K562 (cell line): ENCODE data around the gene GMPR2. TPM values are rescaled to one million over a fixed set of nuclear protein-coding genes. Genes with fewer than 3 reads are reported as not detected.
A peak's percentile ranks its signal among the peaks of the same experiment; 100 is the strongest.

Source experiments
- ARNT ChIP-seq, 2 experiments: fragments of 450-650 bp; IDR thresholded peaks; 2 replicates each; pipeline ENCODE4 v1.6.1; 2016; ENCODE audit warnings: mild to moderate bottlenecking in 1 of 2
- HIVEP1 ChIP-seq: fragments of 250-450 bp; sonication (Bioruptor Pico); IDR thresholded peaks from 2 replicates; pipeline ENCODE4 v1.4.0; 2020; ENCODE audit warnings: mild to moderate bottlenecking
- MYC ChIP-seq, 2 experiments: fragments of 250-450 bp in 1 of 2; sonication (Bioruptor Pico) in 1 of 2; IDR thresholded peaks; 2 replicates each; pipeline versions ENCODE4 v1.5.1 to v1.6.1; 2012 to 2021; ENCODE audit warnings: low read depth in 2 of 2, borderline replicate concordance in 1 of 2, improper control_type of control experiment in 1 of 2, low read length in 1 of 2, mild to moderate bottlenecking in 1 of 2, moderate library complexity in 1 of 2
- NELFE ChIP-seq: IDR thresholded peaks from 2 replicates; pipeline ENCODE4 v1.6.1; 2011; ENCODE audit warnings: mild to moderate bottlenecking; ENCODE audit not compliant: insufficient read depth, insufficient read length
- RBFOX2 ChIP-seq: fragments of 200-400 bp; formaldehyde crosslinking; IDR thresholded peaks from 2 replicates; pipeline ENCODE4 v1.6.1; 2017; ENCODE audit warnings: low read depth, mild to moderate bottlenecking, low read length, moderate library complexity
- SIN3B ChIP-seq: fragments of 450-650 bp; IDR thresholded peaks from 2 replicates; pipeline ENCODE4 v1.6.1; 2017; ENCODE audit warnings: low read depth, mild to moderate bottlenecking, moderate library complexity
- SMARCE1 ChIP-seq: fragments of 450-650 bp; IDR thresholded peaks from 2 replicates; pipeline ENCODE4 v1.7.1; 2016; ENCODE audit warnings: mild to moderate bottlenecking
- SOX6 ChIP-seq: fragments of 450-650 bp; IDR thresholded peaks from 2 replicates; pipeline ENCODE4 v1.6.1; 2014; ENCODE audit warnings: mild to moderate bottlenecking
- TOE1 ChIP-seq, 2 experiments: fragments of 450-650 bp in 1 of 2; sonication (generic) in 1 of 2; formaldehyde crosslinking in 1 of 2; IDR thresholded peaks; 2 replicates each; pipeline versions ENCODE4 v1.7.1 to v1.8.0; 2016 to 2022; ENCODE audit warnings: borderline replicate concordance in 2 of 2, mild to moderate bottlenecking in 2 of 2, antibody characterized with exemption in 1 of 2, inconsistent platforms in 1 of 2, low read depth in 1 of 2, missing genetic modification reagents in 1 of 2, moderate library complexity in 1 of 2
- U2AF2 ChIP-seq: fragments of 200-400 bp; formaldehyde crosslinking; optimal IDR thresholded peaks from 2 replicates; pipeline ENCODE3; 2017; ENCODE audit warnings: low read depth, mild to moderate bottlenecking, low read length
- XRCC3 ChIP-seq: fragments of 450-650 bp; IDR thresholded peaks from 2 replicates; pipeline ENCODE4 v1.6.1; 2017; ENCODE audit warnings: mild to moderate bottlenecking, moderate library complexity
- ZBTB17 ChIP-seq: fragments of 450-650 bp; formaldehyde crosslinking; IDR thresholded peaks from 2 replicates; pipeline ENCODE4 v1.4.0; 2020; ENCODE audit warnings: mild to moderate bottlenecking
- ZNF384 ChIP-seq: IDR thresholded peaks from 2 replicates; pipeline ENCODE4 v1.6.1; 2012; ENCODE audit warnings: low read depth, low read length, improper control_type of control experiment
- polyA plus RNA-seq, 8 experiments: library from polyadenylated mRNA; depleted of rRNA in 4 of 8; stranded (reverse) in 5 of 8; unstranded in 3 of 8; fragments of >200 nt; fragmentation: Nextera tagmentation in 2 of 8; fragmentation: Illumina TruSeq in 1 of 8; extraction: Ambion mirVana in 2 of 8; extraction: Trizol in 1 of 8; gene quantifications; 2 replicates each; pipeline versions ENCODE4 v1.2.1 to v1.2.3, GENCODE V29; 2011 to 2014; ENCODE audit warnings: inconsistent platforms in 1 of 8, missing spikeins in 1 of 8
- total RNA-seq, 7 experiments: library from RNA; depleted of rRNA in 6 of 7; stranded (reverse); fragments of >200 nt in 6 of 7; fragmentation: Illumina TruSeq in 2 of 7; extraction: Trizol in 2 of 7; gene quantifications; 2 replicates each; pipeline versions ENCODE4 v1.2.1 to v1.2.3, GENCODE V29; 2011 to 2021; ENCODE audit warnings: low replicate concordance in 1 of 7
- TF ChIP-seq, protein P1 (sequence below): sonication (generic); formaldehyde crosslinking; IDR thresholded peaks from 2 replicates; pipeline ENCODE4 v1.8.0; 2023; ENCODE audit warnings: mild to moderate bottlenecking, missing genetic modification reagents
- TF ChIP-seq, protein P2 (sequence below), 3 experiments: fragments of 200-800 bp in 1 of 3; sonication (Bioruptor generic) in 1 of 3; sonication (generic) in 1 of 3; formaldehyde crosslinking in 1 of 3; IDR thresholded peaks; 2 replicates each; pipeline versions ENCODE4 v1.6.1 to v1.8.0; 2016 to 2022; ENCODE audit warnings: mild to moderate bottlenecking in 2 of 3, missing compliant biosample characterization in 2 of 3, missing genetic modification characterization in 2 of 3, missing genetic modification reagents in 1 of 3
- TF ChIP-seq, protein P3 (sequence below): sonication (generic); formaldehyde crosslinking; IDR thresholded peaks from 2 replicates; pipeline ENCODE4 v1.8.0; 2022; ENCODE audit warnings: mild to moderate bottlenecking, low read depth, missing genetic modification reagents
- TF ChIP-seq, protein P4 (sequence below): sonication (generic); formaldehyde crosslinking; IDR thresholded peaks from 2 replicates; pipeline ENCODE4 v1.8.1; 2022; ENCODE audit warnings: missing genetic modification reagents
- TF ChIP-seq, protein P5 (sequence below): sonication (generic); formaldehyde crosslinking; IDR thresholded peaks from 2 replicates; pipeline ENCODE4 v1.5.0; 2020; ENCODE audit warnings: missing genetic modification reagents

Gene GMPR2
- total and polyA plus RNA-seq, 9 of the 15 experiments (the other 6 are each of a cell fraction or from before 2014, with no cell fraction given) = 26.4 to 67.4 (median 36.3) TPM

DNA sequence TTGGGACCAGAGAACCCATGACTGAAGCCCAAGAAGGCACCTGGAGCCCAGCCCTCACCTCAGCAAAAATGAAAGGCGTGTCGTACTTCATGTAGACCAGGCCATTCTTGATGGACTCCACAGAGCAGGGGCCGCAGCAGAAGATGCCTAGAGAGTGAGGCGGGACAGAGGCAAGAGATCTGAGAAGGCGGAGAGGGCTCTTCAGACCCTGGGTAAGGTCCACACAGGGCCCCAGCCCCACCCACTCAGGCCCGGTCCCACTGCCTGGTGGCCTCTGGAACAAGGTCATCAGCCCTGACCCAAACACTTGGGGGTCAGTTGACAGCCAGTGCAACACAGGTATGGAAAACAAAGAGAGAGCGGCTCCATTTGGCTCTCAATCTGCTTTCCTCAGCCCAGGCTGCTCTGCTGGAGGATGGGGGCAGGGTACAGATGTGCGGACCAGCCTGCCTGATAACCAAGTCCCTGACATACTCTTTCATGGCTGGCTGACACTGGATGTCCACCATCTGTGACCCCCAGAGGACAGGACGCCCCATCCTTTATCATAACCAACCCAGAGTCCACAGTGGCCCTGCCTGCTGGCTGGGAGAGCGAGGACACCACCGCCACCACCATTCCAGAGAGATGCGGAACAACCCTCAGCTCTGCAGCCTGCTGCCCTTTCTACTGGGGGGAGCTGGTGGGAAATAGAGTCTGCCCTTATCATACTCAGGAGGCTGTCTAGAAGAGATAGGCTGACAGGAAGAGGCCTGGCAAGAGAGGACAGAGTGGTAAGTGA lies 23.4 kb downstream of the GMPR2 start (continued):
- TF ChIP-seq, protein P1, sequence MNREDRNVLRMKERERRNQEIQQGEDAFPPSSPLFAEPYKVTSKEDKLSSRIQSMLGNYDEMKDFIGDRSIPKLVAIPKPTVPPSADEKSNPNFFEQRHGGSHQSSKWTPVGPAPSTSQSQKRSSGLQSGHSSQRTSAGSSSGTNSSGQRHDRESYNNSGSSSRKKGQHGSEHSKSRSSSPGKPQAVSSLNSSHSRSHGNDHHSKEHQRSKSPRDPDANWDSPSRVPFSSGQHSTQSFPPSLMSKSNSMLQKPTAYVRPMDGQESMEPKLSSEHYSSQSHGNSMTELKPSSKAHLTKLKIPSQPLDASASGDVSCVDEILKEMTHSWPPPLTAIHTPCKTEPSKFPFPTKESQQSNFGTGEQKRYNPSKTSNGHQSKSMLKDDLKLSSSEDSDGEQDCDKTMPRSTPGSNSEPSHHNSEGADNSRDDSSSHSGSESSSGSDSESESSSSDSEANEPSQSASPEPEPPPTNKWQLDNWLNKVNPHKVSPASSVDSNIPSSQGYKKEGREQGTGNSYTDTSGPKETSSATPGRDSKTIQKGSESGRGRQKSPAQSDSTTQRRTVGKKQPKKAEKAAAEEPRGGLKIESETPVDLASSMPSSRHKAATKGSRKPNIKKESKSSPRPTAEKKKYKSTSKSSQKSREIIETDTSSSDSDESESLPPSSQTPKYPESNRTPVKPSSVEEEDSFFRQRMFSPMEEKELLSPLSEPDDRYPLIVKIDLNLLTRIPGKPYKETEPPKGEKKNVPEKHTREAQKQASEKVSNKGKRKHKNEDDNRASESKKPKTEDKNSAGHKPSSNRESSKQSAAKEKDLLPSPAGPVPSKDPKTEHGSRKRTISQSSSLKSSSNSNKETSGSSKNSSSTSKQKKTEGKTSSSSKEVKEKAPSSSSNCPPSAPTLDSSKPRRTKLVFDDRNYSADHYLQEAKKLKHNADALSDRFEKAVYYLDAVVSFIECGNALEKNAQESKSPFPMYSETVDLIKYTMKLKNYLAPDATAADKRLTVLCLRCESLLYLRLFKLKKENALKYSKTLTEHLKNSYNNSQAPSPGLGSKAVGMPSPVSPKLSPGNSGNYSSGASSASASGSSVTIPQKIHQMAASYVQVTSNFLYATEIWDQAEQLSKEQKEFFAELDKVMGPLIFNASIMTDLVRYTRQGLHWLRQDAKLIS = no peak
- TF ChIP-seq NELFE (no peak), ZNF384 (no peak), U2AF2 (no peak), HIVEP1 (CRISPR knock-in tag) (no peak), SIN3B (no peak), TOE1 (IDR thresholded peaks at IDR 0.05; ENCODE audit: borderline replicate concordance) (no peak), TOE1 (CRISPR knock-in tag; IDR thresholded peaks at IDR 0.05; ENCODE audit: borderline replicate concordance, low read depth) (no peak), SOX6 (peak; percentile 63; the same call in 1 of the 2 replicates), SMARCE1 (peak; percentile 53; the same call in 1 of the 2 replicates), RBFOX2 (no peak), MYC (IDR thresholded peaks at IDR 0.05; ENCODE audit: low read depth, low read length) (no peak), MYC (CRISPR knock-in tag; IDR thresholded peaks at IDR 0.05; ENCODE audit: borderline replicate concordance, low read depth) (no peak), ARNT (IDR thresholded peaks at IDR 0.05) (peak in 1 of 2 experiments; percentile 84; a peak in 3 of 4 replicates), XRCC3 (no peak), ZBTB17 (CRISPR knock-in tag) (peak; percentile 61; the same call in 1 of the 2 replicates)
- TF ChIP-seq, protein P2, sequence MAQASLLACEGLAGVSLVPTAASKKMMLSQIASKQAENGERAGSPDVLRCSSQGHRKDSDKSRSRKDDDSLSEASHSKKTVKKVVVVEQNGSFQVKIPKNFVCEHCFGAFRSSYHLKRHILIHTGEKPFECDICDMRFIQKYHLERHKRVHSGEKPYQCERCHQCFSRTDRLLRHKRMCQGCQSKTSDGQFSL (CRISPR knock-in tag; IDR thresholded peaks at IDR 0.05) = 0 out of 2 replicates have a peak, but pooled peaks have one; percentile 14
- TF ChIP-seq, protein P2 (tag; IDR thresholded peaks at IDR 0.05) = no peak
- TF ChIP-seq, protein P3, sequence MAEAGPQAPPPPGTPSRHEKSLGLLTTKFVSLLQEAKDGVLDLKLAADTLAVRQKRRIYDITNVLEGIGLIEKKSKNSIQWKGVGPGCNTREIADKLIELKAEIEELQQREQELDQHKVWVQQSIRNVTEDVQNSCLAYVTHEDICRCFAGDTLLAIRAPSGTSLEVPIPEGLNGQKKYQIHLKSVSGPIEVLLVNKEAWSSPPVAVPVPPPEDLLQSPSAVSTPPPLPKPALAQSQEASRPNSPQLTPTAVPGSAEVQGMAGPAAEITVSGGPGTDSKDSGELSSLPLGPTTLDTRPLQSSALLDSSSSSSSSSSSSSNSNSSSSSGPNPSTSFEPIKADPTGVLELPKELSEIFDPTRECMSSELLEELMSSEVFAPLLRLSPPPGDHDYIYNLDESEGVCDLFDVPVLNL (CRISPR knock-in tag) = no peak
- TF ChIP-seq, protein P4, sequence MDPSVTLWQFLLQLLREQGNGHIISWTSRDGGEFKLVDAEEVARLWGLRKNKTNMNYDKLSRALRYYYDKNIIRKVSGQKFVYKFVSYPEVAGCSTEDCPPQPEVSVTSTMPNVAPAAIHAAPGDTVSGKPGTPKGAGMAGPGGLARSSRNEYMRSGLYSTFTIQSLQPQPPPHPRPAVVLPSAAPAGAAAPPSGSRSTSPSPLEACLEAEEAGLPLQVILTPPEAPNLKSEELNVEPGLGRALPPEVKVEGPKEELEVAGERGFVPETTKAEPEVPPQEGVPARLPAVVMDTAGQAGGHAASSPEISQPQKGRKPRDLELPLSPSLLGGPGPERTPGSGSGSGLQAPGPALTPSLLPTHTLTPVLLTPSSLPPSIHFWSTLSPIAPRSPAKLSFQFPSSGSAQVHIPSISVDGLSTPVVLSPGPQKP (CRISPR knock-in tag) = no peak
- TF ChIP-seq, protein P5, sequence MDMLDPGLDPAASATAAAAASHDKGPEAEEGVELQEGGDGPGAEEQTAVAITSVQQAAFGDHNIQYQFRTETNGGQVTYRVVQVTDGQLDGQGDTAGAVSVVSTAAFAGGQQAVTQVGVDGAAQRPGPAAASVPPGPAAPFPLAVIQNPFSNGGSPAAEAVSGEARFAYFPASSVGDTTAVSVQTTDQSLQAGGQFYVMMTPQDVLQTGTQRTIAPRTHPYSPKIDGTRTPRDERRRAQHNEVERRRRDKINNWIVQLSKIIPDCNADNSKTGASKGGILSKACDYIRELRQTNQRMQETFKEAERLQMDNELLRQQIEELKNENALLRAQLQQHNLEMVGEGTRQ (CRISPR knock-in tag) = no peak
